IMR-90 (cell line): Measurements from ENCODE around the gene TSHZ1. TPM values are rescaled to one million over a fixed set of nuclear protein-coding genes. Genes with fewer than 3 reads are reported as not detected.

Experiments
- ATAC-seq: fragments of 200-7000 bp; cut with Tn5 transposase; 2 replicates; pipeline ENCODE4 v1.9.1; 2020; ENCODE audit warnings: low read depth, mild to moderate bottlenecking, moderate library complexity
- BruUV-seq: library from RNA; stranded (reverse); fragments of 400-500 nt; replicated peaks from 2 replicates; lab custom pipeline; 2021; lab: Mats Ljungman, UMichigan
- CTCF ChIA-PET: fragments of 300-600 bp; formaldehyde crosslinking; extraction: SDS; loops from one replicate; lab custom pipeline; 2021; ENCODE audit warnings: antibody characterized with exemption; lab: Yijun Ruan, JAX
- POLR2A ChIA-PET: fragments of 300-600 bp; sonication (Branson Sonifier 250); formaldehyde crosslinking; loops from one replicate; lab custom pipeline; 2022; ENCODE audit warnings: antibody characterized with exemption; ENCODE audit not compliant: unreplicated experiment; lab: Charles Lee
- DNase-seq: peaks from one replicate; pipeline ENCODE4 v3.0.0; 2013
- H2AFZ ChIP-seq: replicated peaks from 2 replicates; pipeline ENCODE3; 2013; ENCODE audit warnings: low read length, mild to moderate bottlenecking; ENCODE audit not compliant: poor library complexity
- H2AK5ac ChIP-seq: 2 replicates; pipeline ENCODE4 v1.6.1; 2013; ENCODE audit warnings: low read depth, low read length, inconsistent platforms
- H2AK9ac ChIP-seq: replicated peaks from 2 replicates; pipeline ENCODE3; 2013; ENCODE audit warnings: mild to moderate bottlenecking, low read depth, low read length, moderate library complexity; ENCODE audit not compliant: poor library complexity
- H2BK120ac ChIP-seq: 2 replicates; pipeline ENCODE4 v1.6.1; 2013; ENCODE audit warnings: low read depth, low read length, inconsistent platforms
- H2BK15ac ChIP-seq: 3 replicates; pipeline ENCODE4 v1.6.1; 2013; ENCODE audit warnings: low read depth, low read length, inconsistent platforms
- H2BK20ac ChIP-seq: 2 replicates; pipeline ENCODE4 v1.6.1; 2013; ENCODE audit warnings: low read depth, mild to moderate bottlenecking, inconsistent platforms, low read length, moderate library complexity
- H2BK5ac ChIP-seq: 2 replicates; pipeline ENCODE4 v1.6.1; 2013; ENCODE audit warnings: mild to moderate bottlenecking, low read depth, low read length, inconsistent platforms; ENCODE audit not compliant: poor library complexity, severe bottlenecking
- H3K14ac ChIP-seq: replicated peaks from 2 replicates; pipeline ENCODE4 v1.6.1; 2013; ENCODE audit warnings: low read depth, low read length, inconsistent platforms
- H3K18ac ChIP-seq: 2 replicates; pipeline ENCODE4 v1.6.1; 2013; ENCODE audit warnings: low read depth, low read length, control low read depth
- H3K23ac ChIP-seq: 2 replicates; pipeline ENCODE4 v1.6.1; 2013; ENCODE audit warnings: low read depth, low read length, inconsistent platforms
- H3K27ac ChIP-seq: 2 replicates; pipeline ENCODE4 v1.5.1; 2013; ENCODE audit warnings: mild to moderate bottlenecking, control low read depth, low read length; ENCODE audit not compliant: insufficient read depth
- H3K27me3 ChIP-seq: 2 replicates; pipeline ENCODE4 v1.6.1; 2013; ENCODE audit warnings: low read length; ENCODE audit not compliant: control insufficient read depth, insufficient read depth
- H3K36me3 ChIP-seq: 2 replicates; pipeline ENCODE4 v1.6.1; 2013; ENCODE audit warnings: low read length, mixed read lengths; ENCODE audit not compliant: control insufficient read depth, insufficient read depth
- H3K4ac ChIP-seq: 2 replicates; pipeline ENCODE4 v1.6.1; 2013; ENCODE audit warnings: low read depth, low read length, inconsistent platforms
- H3K4me1 ChIP-seq: 2 replicates; pipeline ENCODE4 v1.6.1; 2013; ENCODE audit warnings: low read length, mixed read lengths; ENCODE audit not compliant: control insufficient read depth, insufficient read depth
- H3K4me2 ChIP-seq: 2 replicates; pipeline ENCODE4 v1.6.1; 2013; ENCODE audit warnings: low read depth, mild to moderate bottlenecking, control low read depth, low read length, moderate library complexity
- H3K4me3 ChIP-seq: 2 replicates; pipeline ENCODE4 v1.5.1; 2013; ENCODE audit warnings: low read depth, mild to moderate bottlenecking, control low read depth, low read length, moderate library complexity; ENCODE audit not compliant: insufficient read depth
- H3K56ac ChIP-seq: 2 replicates; pipeline ENCODE4 v1.6.1; 2013; ENCODE audit warnings: low read length, inconsistent platforms; ENCODE audit not compliant: insufficient read depth; ENCODE audit errors: extremely low read depth
- H3K79me1 ChIP-seq, 2 experiments: 2 replicates each; pipeline ENCODE4 v1.6.1; 2013; ENCODE audit warnings: low read length in 2 of 2, inconsistent platforms in 1 of 2, low read depth in 1 of 2
- H3K9ac ChIP-seq: 2 replicates; pipeline ENCODE4 v1.6.1; 2013; ENCODE audit warnings: low read depth, low read length, control low read depth
- H3K9me1 ChIP-seq: 2 replicates; pipeline ENCODE4 v1.6.1; 2013; ENCODE audit warnings: low read length, inconsistent platforms; ENCODE audit not compliant: insufficient read depth
- H3K9me3 ChIP-seq: 2 replicates; pipeline ENCODE4 v1.6.1; 2013; ENCODE audit warnings: low read length; ENCODE audit not compliant: control insufficient read depth, insufficient read depth
- H4K20me1 ChIP-seq: 2 replicates; pipeline ENCODE4 v1.6.1; 2013; ENCODE audit warnings: low read length, inconsistent platforms; ENCODE audit not compliant: insufficient read depth
- H4K5ac ChIP-seq: 2 replicates; pipeline ENCODE4 v1.6.1; 2013; ENCODE audit warnings: mild to moderate bottlenecking, low read depth, low read length, control low read depth
- H4K8ac ChIP-seq, 2 experiments: 2 replicates each; pipeline ENCODE4 v1.6.1; 2013; ENCODE audit warnings: low read depth in 2 of 2, low read length in 2 of 2, control low read depth in 1 of 2, inconsistent platforms in 1 of 2
- H4K91ac ChIP-seq: 2 replicates; pipeline ENCODE4 v1.6.1; 2013; ENCODE audit warnings: low read depth, low read length, inconsistent platforms; ENCODE audit not compliant: insufficient read depth
- CEBPB ChIP-seq: IDR thresholded peaks from 2 replicates; pipeline ENCODE4 v1.6.1; 2012; ENCODE audit warnings: low read depth, low read length, improper control_type of control experiment
- MAZ ChIP-seq: IDR thresholded peaks from 2 replicates; pipeline ENCODE4 v1.6.1; 2012; ENCODE audit warnings: low read depth, mild to moderate bottlenecking, low read length, improper control_type of control experiment, moderate library complexity, borderline replicate concordance
- RCOR1 ChIP-seq: IDR thresholded peaks from 2 replicates; pipeline ENCODE4 v1.6.1; 2012; ENCODE audit warnings: mild to moderate bottlenecking, low read length, improper control_type of control experiment; ENCODE audit not compliant: insufficient replicate concordance
- WGBS, 2 experiments: methylation state at CpG; one replicate each; pipeline versions ENCODE4 v1.1.5 to v1.1.7; 2013; ENCODE audit warnings: missing lambda C conversion rate in 2 of 2; ENCODE audit not compliant: insufficient read length in 1 of 2; ENCODE audit errors: extremely low coverage in 2 of 2; 5-methylcytosine and 5-hydroxymethylcytosine counted together
- dilution Hi-C: fragments of 300-500 bp; cut with HindIII; formaldehyde crosslinking; loops from one replicate; pipeline ENCODE4 v1.14.3; 2018; ENCODE audit warnings: low sequenced_read_pairs; ENCODE audit not compliant: unreplicated experiment
- in situ Hi-C: fragments of 300-500 bp; cut with MboI; formaldehyde crosslinking; loops from 3 replicates; pipeline ENCODE4 v1.14.3; 2019; ENCODE audit warnings: low sequenced_read_pairs, inconsistent platforms, mixed read lengths
- intact Hi-C: fragments of 100-400 bp; cut with micrococcal nuclease; formaldehyde crosslinking; loops from 2 replicates; pipeline ENCODE4 v1.10.0; 2022
- polyA plus RNA-seq, 3 experiments: library from polyadenylated mRNA; depleted of rRNA; stranded (reverse); fragments of >200 nt; gene quantifications; 2 replicates each; pipeline ENCODE4 v1.2.3, GENCODE V29; 2012; ENCODE audit warnings: low replicate concordance in 1 of 3
- total RNA-seq: library from RNA; depleted of rRNA; stranded (reverse); fragments of >200 nt; gene quantifications from 2 replicates; pipeline ENCODE4 v1.2.3, GENCODE V29; 2012

The TSHZ1 gene
- total and polyA plus RNA-seq, 2 of the 4 experiments (the other 2 are of a cell fraction): 7.1 to 10.0 TPM

- no peak overlapping the region for H2AK5ac ChIP-seq
- no peak overlapping the region for H3K23ac ChIP-seq
- TF ChIP-seq MAZ: no peak
- TF ChIP-seq RCOR1: no peak
- TF ChIP-seq CEBPB: no peak
- intact Hi-C loops (no loop called here), in situ Hi-C loops (no loop called here), dilution Hi-C loops (no loop called here)
- no peak overlapping the region for H2BK20ac ChIP-seq
- no peak overlapping the region for H3K4ac ChIP-seq
- no peak overlapping the region for H3K56ac ChIP-seq
- H3K4me3 ChIP-seq: no peak overlapping the region
- no peaks in the 10 kb centered on the region for H4K20me1 ChIP-seq
- H2AK9ac ChIP-seq: no peak overlapping the region
- no peak overlapping the region for H3K14ac ChIP-seq
- no peak overlapping the region for H4K8ac ChIP-seq
- peaks cover 11 to 25% of the 10 kb centered on the region in 2 experiments; a peak in 2 of 4 replicates for H3K79me1 ChIP-seq
- no peak overlapping the region for H2AFZ ChIP-seq
- H2BK5ac ChIP-seq: no peak overlapping the region
- no peaks in the 10 kb centered on the region; the same call in 1 of the 2 replicates for H3K4me1 ChIP-seq
- H4K5ac ChIP-seq: no peak overlapping the region
- WGBS, 2 experiments: no CpG with 5 or more reads among the region's 5 CpGs
- no peak overlapping the region for H2BK120ac ChIP-seq
- no peak for ATAC-seq
- no peaks in the 10 kb centered on the region for H3K36me3 ChIP-seq
- no peak overlapping the region for H3K9ac ChIP-seq
- no peaks in the 10 kb centered on the region for H3K9me3 ChIP-seq
- no TSS peak for BruUV-seq
- H4K91ac ChIP-seq: no peak overlapping the region
- no peak overlapping the region for H2BK15ac ChIP-seq
- ChIA-PET POLR2A (no interaction called here), CTCF (no interaction called here)
- H3K9me1 ChIP-seq: peaks cover 3% of the 10 kb centered on the region
- no peak for DNase-seq
- no peaks in the 10 kb centered on the region for H3K27me3 ChIP-seq
- H3K27ac ChIP-seq: no peak overlapping the region
- no peak overlapping the region for H3K18ac ChIP-seq
- no peak overlapping the region for H3K4me2 ChIP-seq
These were observed 57.7 kb downstream of the TSHZ1 start for GRCh38 chr18:75268364-75268646.
